Naive thymus-derived CD8-positive, alpha-beta T cell (primary cell): ENCODE data around the gene TTC23L. TPM values are rescaled to one million over a fixed set of nuclear protein-coding genes. Genes with fewer than 3 reads are reported as not detected.

ENCODE experiments used
- ATAC-seq, 2 donors: fragments of 150-1000 bp; cut with Tn5 transposase in 1 of 2; sonication (Bioruptor Pico), chemical (Tn5 transposase) in 1 of 2; 1 replicate in 1 of 2; 2 replicates in 1 of 2; pipeline ENCODE4 v1.10.0; 2021; ENCODE audit warnings: mild to moderate bottlenecking in 2 of 2, moderate library complexity in 2 of 2
- POLR2A ChIA-PET: fragments of 350-600 bp; sonication (Branson Sonifier 250); formaldehyde crosslinking; loops from one replicate; lab custom pipeline; 2021; ENCODE audit warnings: antibody characterized with exemption; lab: Charles Lee
- DNase-seq, 10 donors: peaks; one replicate each; pipeline versions ENCODE4 v3.0.0 to v3.0.0-alpha.2; 2020 to 2022
- H3K27ac Mint-ChIP-seq, 10 donors: one replicate each; pipeline ENCODE4 v1.8.0; 2020 to 2022; ENCODE audit warnings: mild to moderate bottlenecking in 10 of 10, mixed read lengths in 10 of 10, moderate library complexity in 4 of 10, inconsistent platforms in 1 of 10
- H3K27me3 Mint-ChIP-seq, 5 donors: one replicate each; pipeline ENCODE4 v1.8.0; 2021 to 2022; ENCODE audit warnings: mixed read lengths in 5 of 5
- H3K36me3 Mint-ChIP-seq, 3 donors: one replicate each; pipeline ENCODE4 v1.8.0; 2020 to 2022; ENCODE audit warnings: mixed read lengths in 3 of 3, mild to moderate bottlenecking in 2 of 3, inconsistent platforms in 1 of 3
- H3K4me1 Mint-ChIP-seq, 4 donors: one replicate each; pipeline ENCODE4 v1.8.0; 2021 to 2022; ENCODE audit warnings: mixed read lengths in 4 of 4
- H3K4me3 Mint-ChIP-seq, 10 donors: one replicate each; pipeline ENCODE4 v1.8.0; 2020 to 2022; ENCODE audit warnings: mild to moderate bottlenecking in 10 of 10, mixed read lengths in 10 of 10, moderate library complexity in 6 of 10, inconsistent platforms in 1 of 10
- H3K9me3 Mint-ChIP-seq, 9 donors: one replicate each; pipeline ENCODE4 v1.8.0; 2020 to 2022; ENCODE audit warnings: mixed read lengths in 9 of 9, mild to moderate bottlenecking in 3 of 9, inconsistent platforms in 1 of 9, moderate library complexity in 1 of 9
- polyA plus RNA-seq, 3 donors: library from polyadenylated mRNA; unstranded; fragments of 300-500 nt; fragmentation: Illumina TruSeq; gene quantifications; one replicate each; pipeline ENCODE4 v1.2.3, GENCODE V29; 2021
- total RNA-seq, 8 experiments: library from RNA in 2 of 8; stranded (reverse) in 2 of 8; gene quantifications; one replicate each; pipeline ENCODE4 v1.2.3 and lab custom pipeline; 2021 to 2026

The TTC23L gene
- total and polyA plus RNA-seq, 5 experiments from 2014 or later: 0.69 to 0.94 TPM; not detected in 3

DNA sequence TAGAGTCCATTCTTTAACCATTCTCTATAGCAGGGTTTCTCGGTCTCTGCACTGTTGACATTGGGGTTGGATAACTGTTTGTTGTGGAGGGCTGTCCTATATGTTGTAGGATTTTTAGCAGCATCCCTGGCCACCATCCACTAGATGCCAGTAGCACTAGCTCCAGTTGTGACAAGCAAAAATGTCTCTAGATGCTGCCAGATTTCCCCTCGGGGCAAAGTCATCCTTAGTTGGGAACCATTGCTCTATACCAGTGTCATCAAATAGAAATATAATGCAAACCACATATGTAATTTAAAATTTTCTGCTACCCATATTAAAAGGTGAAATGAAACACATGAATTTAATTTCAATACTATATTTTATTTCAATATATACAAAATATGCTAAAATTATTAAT lies 2.9 kb downstream of the TTC23L start:
- Mint-ChIP-seq H3K36me3 (no peaks in the 10 kb centered on the region), H3K9me3 (peaks cover 0 to 3% (median 0%) of the 10 kb centered on the region in 9 donors), H3K4me3 (no peak overlapping the region), H3K4me1 (peaks cover 3 to 19% (median 16%) of the 10 kb centered on the region in 4 donors), H3K27ac (no peak overlapping the region), H3K27me3 (peaks cover 0 to 10% (median 8%) of the 10 kb centered on the region in 5 donors)
- DNase-seq: no peak
- POLR2A ChIA-PET: no interaction called here
- ATAC-seq: no peak

DNA sequence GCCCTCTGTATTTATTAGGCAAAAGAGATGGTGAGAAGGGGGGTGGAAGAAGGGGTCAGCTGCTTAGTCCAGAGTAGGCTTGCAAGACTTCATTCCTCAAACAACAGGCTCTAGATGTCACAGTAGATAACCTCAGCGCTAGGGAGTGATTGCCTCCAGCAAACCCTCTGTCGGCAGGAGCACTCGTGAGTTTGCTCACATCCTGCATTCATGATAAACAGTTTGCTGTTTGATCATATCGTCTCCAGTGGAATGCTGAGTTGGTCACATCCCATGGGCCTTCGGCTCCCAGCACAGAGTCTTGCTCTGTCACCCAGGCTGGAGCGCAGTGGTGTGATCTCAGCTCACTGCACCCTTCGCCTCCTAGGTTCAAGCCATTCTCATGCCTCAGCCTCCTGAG lies 3.6 kb downstream of the TTC23L start:
- POLR2A ChIA-PET: no interaction called here
- peaks cover 0 to 3% (median 0%) of the 10 kb centered on the region in 9 donors for H3K9me3 Mint-ChIP-seq

DNA sequence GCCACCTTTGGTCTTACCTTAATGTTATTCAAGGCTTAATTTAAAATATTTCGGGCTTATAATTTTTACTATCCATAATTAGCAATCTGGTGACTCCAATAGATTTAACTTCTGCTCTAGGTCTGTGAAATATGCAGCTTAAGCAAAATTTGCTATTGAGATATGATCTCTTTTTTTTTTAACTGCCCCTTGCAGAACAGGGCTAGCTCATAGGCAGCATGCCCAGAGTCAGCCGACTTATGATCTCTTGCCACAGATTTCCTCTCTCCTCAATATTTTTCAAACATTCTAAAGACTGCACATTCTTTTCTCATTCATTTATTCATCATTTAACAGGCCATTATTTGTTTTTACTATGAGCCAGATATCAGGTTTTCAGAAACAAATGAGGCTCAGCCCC lies 4.5 kb downstream of the TTC23L start:
- peaks cover 3 to 11% (median 11%) of the 10 kb centered on the region in 4 donors for H3K4me1 Mint-ChIP-seq
- H3K36me3 Mint-ChIP-seq: peaks cover 0 to 3% (median 0%) of the 10 kb centered on the region in 3 donors
- DNase-seq: no peak
- H3K27ac Mint-ChIP-seq: no peak overlapping the region
- POLR2A ChIA-PET: no interaction called here
- no peaks in the 10 kb centered on the region for H3K9me3 Mint-ChIP-seq
- no peak overlapping the region for H3K4me3 Mint-ChIP-seq
- peaks cover 6 to 12% (median 8%) of the 10 kb centered on the region in 5 donors for H3K27me3 Mint-ChIP-seq
- no peak for ATAC-seq

More for the DNA sequence above, 3.6 kb downstream of the TTC23L start:
- no peak for ATAC-seq
- no peaks in the 10 kb centered on the region for H3K36me3 Mint-ChIP-seq
- H3K4me1 Mint-ChIP-seq: peaks cover 3 to 19% (median 16%) of the 10 kb centered on the region in 4 donors
- peaks cover 0 to 10% (median 8%) of the 10 kb centered on the region in 5 donors for H3K27me3 Mint-ChIP-seq
- no peak overlapping the region for H3K27ac Mint-ChIP-seq
- DNase-seq: no peak
- no peak overlapping the region for H3K4me3 Mint-ChIP-seq

DNA sequence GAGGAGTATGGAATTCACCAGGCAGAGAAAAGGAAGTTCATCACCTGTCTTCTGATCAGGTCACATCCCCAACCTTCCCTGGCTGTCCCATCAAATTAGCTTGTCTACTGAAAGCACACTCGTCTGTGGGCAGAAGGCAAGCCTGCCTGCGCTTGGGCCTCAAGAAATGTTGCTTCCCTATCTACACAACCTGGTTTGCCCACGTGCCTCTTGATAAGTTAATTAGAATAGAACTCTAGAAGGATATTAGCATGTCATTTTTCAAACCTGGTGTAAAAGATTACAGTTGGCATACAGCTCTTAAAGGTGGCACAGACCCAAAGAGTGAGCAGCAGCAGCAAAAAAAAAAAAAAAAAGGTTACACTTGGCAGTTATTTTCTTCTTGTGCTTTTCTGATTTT lies 5.1 kb downstream of the TTC23L start:
- no peaks in the 10 kb centered on the region for H3K9me3 Mint-ChIP-seq
- peaks cover 6 to 13% (median 9%) of the 10 kb centered on the region in 5 donors for H3K27me3 Mint-ChIP-seq
- H3K36me3 Mint-ChIP-seq: peaks cover 0 to 5% (median 0%) of the 10 kb centered on the region in 3 donors
- no peak for ATAC-seq
- DNase-seq: no peak
- POLR2A ChIA-PET: no interaction called here
- peaks cover 3 to 7% (median 6%) of the 10 kb centered on the region in 4 donors for H3K4me1 Mint-ChIP-seq
- no peak overlapping the region for H3K27ac Mint-ChIP-seq
- no peak overlapping the region for H3K4me3 Mint-ChIP-seq

DNA sequence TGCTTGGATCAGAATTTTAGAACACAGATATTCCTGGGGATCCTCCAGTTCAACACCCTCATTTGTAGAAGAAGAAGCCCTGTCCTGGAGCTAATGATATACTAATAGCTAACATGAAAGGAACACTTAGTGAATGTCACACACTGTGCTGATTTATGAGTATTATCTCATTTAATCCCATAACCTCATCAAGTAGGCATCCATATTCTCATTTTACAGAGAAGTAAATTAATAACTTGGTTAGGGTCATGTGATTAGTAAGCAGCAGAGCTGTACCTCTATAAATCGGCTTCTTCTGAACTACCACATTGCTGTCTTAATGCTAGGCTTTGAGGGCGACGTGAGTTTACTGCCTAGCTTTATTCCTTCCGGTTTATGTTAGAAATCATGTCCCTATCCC lies 6.0 kb downstream of the TTC23L start:
- Mint-ChIP-seq H3K27me3 (peaks cover 6 to 16% (median 9%) of the 10 kb centered on the region in 5 donors), H3K27ac (no peak overlapping the region), H3K4me1 (peaks cover 0 to 2% (median 0%) of the 10 kb centered on the region in 4 donors), H3K4me3 (no peak overlapping the region), H3K36me3 (peaks cover 0 to 5% (median 0%) of the 10 kb centered on the region in 3 donors), H3K9me3 (no peaks in the 10 kb centered on the region)
- POLR2A ChIA-PET: no interaction called here
- no peak for DNase-seq
- ATAC-seq: no peak

DNA sequence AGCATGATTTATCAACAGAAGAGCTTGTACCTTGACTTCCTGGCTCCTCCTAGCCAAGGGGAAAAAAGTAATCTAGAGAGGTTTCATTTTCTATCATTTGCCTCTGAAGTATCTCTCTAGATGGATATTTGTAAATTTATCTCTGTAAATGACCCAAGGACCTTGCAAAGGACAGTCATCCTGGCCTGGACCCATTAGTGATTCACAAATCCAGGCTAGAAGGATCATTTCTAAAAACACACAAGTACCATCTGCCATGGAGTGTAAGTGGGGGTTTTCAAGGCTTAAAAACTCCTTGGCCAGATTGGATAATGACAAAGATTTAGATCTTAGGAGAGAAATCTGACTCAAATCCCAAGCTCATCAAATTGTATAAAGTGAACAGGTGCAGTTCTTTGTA lies 8.1 kb downstream of the TTC23L start:
- POLR2A ChIA-PET: no interaction called here
- H3K9me3 Mint-ChIP-seq: no peaks in the 10 kb centered on the region
- H3K4me1 Mint-ChIP-seq: no peaks in the 10 kb centered on the region
- no peak overlapping the region for H3K27ac Mint-ChIP-seq
- no peak for ATAC-seq
- peaks cover 3 to 19% (median 9%) of the 10 kb centered on the region in 5 donors for H3K27me3 Mint-ChIP-seq
- H3K4me3 Mint-ChIP-seq: no peak overlapping the region
- peaks cover 0 to 5% (median 0%) of the 10 kb centered on the region in 3 donors for H3K36me3 Mint-ChIP-seq
- DNase-seq: no peak

DNA sequence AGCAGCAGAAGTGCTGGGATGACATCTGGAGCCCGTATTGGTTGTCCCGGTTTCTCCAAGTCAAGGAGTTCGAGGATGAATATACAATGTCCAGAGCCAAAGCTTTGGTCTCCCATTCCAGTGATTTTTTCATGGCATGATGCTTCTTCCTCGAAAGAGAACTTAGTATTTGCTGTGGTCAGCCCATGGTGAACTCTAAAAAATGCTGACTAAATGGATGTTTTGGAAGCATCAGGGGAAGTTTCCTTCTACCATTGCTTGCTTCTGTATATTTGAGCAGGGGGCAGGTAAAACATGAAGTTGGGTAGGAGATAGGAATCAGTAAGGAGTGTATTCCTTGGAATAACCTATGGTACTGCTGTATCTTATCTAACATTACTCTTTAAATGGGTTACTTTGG lies 8.6 kb downstream of the TTC23L start:
- Mint-ChIP-seq H3K36me3 (peaks cover 0 to 10% (median 0%) of the 10 kb centered on the region in 3 donors), H3K27ac (no peak overlapping the region), H3K27me3 (peaks cover 7 to 24% (median 9%) of the 10 kb centered on the region in 5 donors), H3K4me3 (no peak overlapping the region), H3K9me3 (peaks cover 0 to 2% (median 0%) of the 10 kb centered on the region in 9 donors), H3K4me1 (no peaks in the 10 kb centered on the region)
- DNase-seq (no peak), ATAC-seq (no peak)
- POLR2A ChIA-PET: no interaction called here

DNA sequence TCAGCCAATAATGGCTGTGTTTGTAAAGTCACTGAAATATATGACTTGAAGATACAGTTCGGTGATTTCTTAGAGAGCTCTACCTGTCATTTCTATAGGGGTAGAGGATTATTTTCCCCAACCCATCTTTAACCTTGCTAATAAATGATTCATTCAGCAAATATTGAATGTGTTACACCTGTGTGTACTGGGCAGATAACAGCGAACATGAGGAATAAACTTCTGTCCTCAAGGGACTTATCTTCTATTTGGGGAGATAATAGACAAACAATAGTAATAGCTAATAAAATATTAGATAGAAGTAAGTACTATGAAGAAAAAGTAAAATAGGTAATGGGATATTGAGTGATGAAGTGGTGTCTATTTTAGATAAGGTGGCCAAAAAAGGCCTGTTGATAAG lies 9.3 kb downstream of the TTC23L start:
- peaks cover 7 to 24% (median 11%) of the 10 kb centered on the region in 5 donors for H3K27me3 Mint-ChIP-seq
- no peak overlapping the region for H3K4me3 Mint-ChIP-seq
- POLR2A ChIA-PET: no interaction called here
- H3K27ac Mint-ChIP-seq: peak overlapping the region in 1 of 10 donors; percentile 53
- no peaks in the 10 kb centered on the region for H3K4me1 Mint-ChIP-seq
- ATAC-seq (no peak), DNase-seq (no peak)
- peaks cover 0 to 2% (median 0%) of the 10 kb centered on the region in 9 donors for H3K9me3 Mint-ChIP-seq
- peaks cover 0 to 10% (median 0%) of the 10 kb centered on the region in 3 donors for H3K36me3 Mint-ChIP-seq

DNA sequence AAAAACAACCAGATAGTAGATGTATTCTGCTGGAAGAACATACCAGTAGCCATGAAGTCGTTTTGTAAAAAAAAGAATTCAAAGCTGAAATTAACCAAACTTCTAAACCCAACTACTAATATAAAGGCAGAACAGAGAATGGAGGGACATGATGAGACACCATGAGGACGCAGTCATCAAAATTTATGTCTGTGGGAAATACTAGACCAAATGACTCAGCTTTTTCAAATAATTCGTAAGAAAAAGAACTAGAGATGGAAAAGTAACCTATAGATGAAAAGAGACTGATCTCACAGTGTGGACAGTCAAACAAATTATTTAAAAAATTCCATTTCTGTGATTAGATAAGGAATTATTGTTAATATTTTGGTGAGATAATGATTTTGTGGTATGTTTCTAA lies 10.3 kb downstream of the TTC23L start:
- DNase-seq (no peak), ATAC-seq (no peak)
- no peaks in the 10 kb centered on the region for H3K4me1 Mint-ChIP-seq
- H3K4me3 Mint-ChIP-seq: no peak overlapping the region
- H3K36me3 Mint-ChIP-seq: peaks cover 0 to 10% (median 0%) of the 10 kb centered on the region in 3 donors
- peaks cover 0 to 2% (median 0%) of the 10 kb centered on the region in 9 donors for H3K9me3 Mint-ChIP-seq
- no peak overlapping the region for H3K27ac Mint-ChIP-seq
- POLR2A ChIA-PET: no interaction called here
- H3K27me3 Mint-ChIP-seq: peaks cover 7 to 20% (median 9%) of the 10 kb centered on the region in 5 donors

DNA sequence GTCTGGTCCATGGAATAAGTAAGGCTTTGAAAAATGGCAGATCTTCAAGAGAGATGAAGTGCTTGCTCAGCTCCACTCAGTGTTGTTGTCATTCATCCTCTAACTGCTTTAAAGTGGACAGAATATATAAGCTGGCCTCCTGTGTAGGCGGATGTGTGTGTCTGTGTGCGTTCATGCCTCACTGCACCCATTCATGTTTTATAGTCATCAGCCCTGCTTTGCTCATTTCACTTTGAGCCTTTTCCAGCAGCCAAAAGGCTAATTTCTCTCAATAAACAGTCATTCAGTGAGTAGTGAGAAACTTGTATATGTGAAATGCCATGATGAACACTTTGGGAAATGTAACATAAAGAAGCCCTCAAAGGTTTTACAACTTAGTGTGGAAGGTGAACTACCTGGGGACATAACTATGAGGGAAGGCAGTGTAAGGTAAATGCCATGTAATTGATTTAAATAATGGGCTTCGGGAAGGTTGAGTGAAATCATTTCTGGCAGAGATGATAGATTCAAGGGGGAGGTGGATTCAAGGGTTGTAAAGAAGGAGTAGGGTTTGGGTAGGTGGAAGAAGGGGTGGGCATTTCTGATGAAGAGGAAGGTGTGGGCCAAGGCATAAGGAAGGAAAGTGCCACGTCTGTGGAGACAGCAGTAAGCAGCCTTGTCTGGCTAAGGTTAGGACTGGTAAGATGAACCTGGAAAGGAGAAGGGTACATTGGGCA lies 15.7 kb downstream of the TTC23L start:
- no peak overlapping the region for H3K4me3 Mint-ChIP-seq
- H3K4me1 Mint-ChIP-seq: no peaks in the 10 kb centered on the region
- no peak for ATAC-seq
- POLR2A ChIA-PET: no interaction called here
- peaks cover 0 to 10% (median 4%) of the 10 kb centered on the region in 5 donors for H3K27me3 Mint-ChIP-seq
- DNase-seq: no peak
- H3K36me3 Mint-ChIP-seq: peaks cover 0 to 5% (median 0%) of the 10 kb centered on the region in 3 donors
- peaks cover 0 to 2% (median 0%) of the 10 kb centered on the region in 9 donors for H3K9me3 Mint-ChIP-seq
- no peak overlapping the region for H3K27ac Mint-ChIP-seq

DNA sequence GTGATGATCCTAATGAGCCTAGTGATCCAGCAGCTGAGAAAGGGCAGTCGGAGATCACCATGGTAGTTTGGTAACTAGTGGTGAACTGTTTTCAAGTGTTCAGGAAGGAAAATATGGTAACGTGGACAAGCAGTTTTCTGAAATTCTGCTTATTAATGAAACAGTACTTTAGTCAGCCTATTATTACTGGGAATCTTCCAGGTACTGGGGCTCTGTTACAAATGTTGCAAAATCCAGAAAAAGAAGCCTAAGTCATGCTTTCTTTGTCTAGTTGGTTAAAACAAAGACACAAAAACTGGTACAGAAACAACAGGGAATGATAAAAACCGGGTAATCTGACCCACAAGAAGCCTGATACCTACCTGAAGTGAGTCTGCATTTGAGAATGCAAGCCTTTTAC lies 18.2 kb downstream of the TTC23L start:
- DNase-seq: no peak
- Mint-ChIP-seq H3K4me3 (no peak overlapping the region), H3K9me3 (peaks cover 0 to 2% (median 0%) of the 10 kb centered on the region in 9 donors), H3K27ac (no peak overlapping the region), H3K4me1 (no peaks in the 10 kb centered on the region), H3K27me3 (peaks cover 0 to 7% (median 3%) of the 10 kb centered on the region in 5 donors), H3K36me3 (peaks cover 0 to 4% (median 0%) of the 10 kb centered on the region in 3 donors)
- POLR2A ChIA-PET: no interaction called here
- no peak for ATAC-seq

DNA sequence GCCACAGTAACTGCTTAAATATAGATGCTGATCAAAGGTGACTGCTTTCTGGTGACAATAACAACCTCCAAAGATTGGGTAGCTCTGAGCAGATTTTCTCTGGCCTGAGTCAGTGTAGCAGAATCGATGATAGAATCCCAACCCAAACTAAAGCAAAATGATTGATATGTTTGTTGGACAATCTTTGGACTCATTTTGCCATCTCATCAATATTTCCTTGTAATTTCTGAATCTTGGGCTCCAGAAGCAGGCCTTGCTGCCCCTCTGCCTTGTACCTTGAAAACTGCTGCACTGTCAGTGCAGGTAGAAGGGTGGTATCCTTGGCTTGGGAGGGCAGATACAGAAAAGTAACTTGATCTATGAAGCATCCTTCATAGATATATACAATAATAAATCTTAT lies 18.9 kb downstream of the TTC23L start:
- POLR2A ChIA-PET: no interaction called here
- H3K4me3 Mint-ChIP-seq: no peak overlapping the region
- H3K9me3 Mint-ChIP-seq: no peaks in the 10 kb centered on the region

DNA sequence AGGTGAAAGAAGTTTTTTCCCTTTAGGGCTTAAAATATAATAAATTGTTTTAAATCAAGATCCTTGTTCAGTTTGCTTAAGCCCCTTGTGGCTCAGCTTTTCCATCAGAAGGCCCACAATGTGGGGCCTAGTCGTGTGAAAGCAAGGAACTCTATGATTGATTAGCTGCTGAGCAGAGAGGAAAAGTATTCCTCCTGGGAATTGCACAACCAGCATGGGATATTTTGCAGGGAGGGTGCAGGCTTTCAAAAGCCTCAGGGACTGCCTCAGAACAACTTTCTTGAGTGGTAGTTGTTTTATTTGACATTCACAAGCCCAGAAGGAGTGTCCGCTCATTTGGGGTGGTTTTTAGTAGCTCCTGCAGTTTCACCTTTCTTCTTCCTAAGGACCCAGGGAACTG lies 19.8 kb downstream of the TTC23L start:
- H3K4me1 Mint-ChIP-seq: no peaks in the 10 kb centered on the region
- H3K4me3 Mint-ChIP-seq: no peak overlapping the region
- ATAC-seq (no peak), DNase-seq (no peak)
- H3K27me3 Mint-ChIP-seq: peaks cover 0 to 2% (median 0%) of the 10 kb centered on the region in 5 donors
- POLR2A ChIA-PET: no interaction called here
- H3K27ac Mint-ChIP-seq: peak overlapping the region in 1 of 10 donors; percentile 9
- H3K36me3 Mint-ChIP-seq: no peaks in the 10 kb centered on the region
- no peaks in the 10 kb centered on the region for H3K9me3 Mint-ChIP-seq

More for the DNA sequence above, 18.9 kb downstream of the TTC23L start:
- H3K4me1 Mint-ChIP-seq: no peaks in the 10 kb centered on the region
- no peaks in the 10 kb centered on the region for H3K36me3 Mint-ChIP-seq
- DNase-seq: no peak
- no peak overlapping the region for H3K27ac Mint-ChIP-seq
- peaks cover 0 to 7% (median 0%) of the 10 kb centered on the region in 5 donors for H3K27me3 Mint-ChIP-seq
- ATAC-seq: no peak
